HepG2 (cell line): ENCODE measurements around the gene USP27X. TPM values are rescaled to one million over a fixed set of nuclear protein-coding genes. Genes with fewer than 3 reads are reported as not detected.

Experiments
- AGO1 ChIP-seq: fragments of 200-400 bp; formaldehyde crosslinking; IDR thresholded peaks from 2 replicates; pipeline ENCODE4 v1.6.1; 2017; ENCODE audit warnings: mild to moderate bottlenecking, low read depth, low read length, moderate library complexity; ENCODE audit not compliant: poor library complexity, severe bottlenecking
- CEBPG ChIP-seq: IDR thresholded peaks from 2 replicates; pipeline ENCODE4 v1.6.1; 2016
- CENPX ChIP-seq: sonication (generic); formaldehyde crosslinking; IDR thresholded peaks from 2 replicates; pipeline ENCODE4 v1.9.0; 2021; ENCODE audit warnings: mild to moderate bottlenecking, missing genetic modification reagents, moderate library complexity
- DPF2 ChIP-seq: sonication (generic); formaldehyde crosslinking; IDR thresholded peaks from 2 replicates; pipeline ENCODE4 v1.4.0; 2020; ENCODE audit warnings: mild to moderate bottlenecking, low read depth, missing genetic modification reagents, borderline replicate concordance
- ELF4 ChIP-seq: sonication (generic); formaldehyde crosslinking; IDR thresholded peaks from 2 replicates; pipeline ENCODE4 v1.5.0; 2020; ENCODE audit warnings: missing genetic modification reagents, mild to moderate bottlenecking, moderate library complexity, borderline replicate concordance
- MTF2 ChIP-seq: sonication (generic); formaldehyde crosslinking; IDR thresholded peaks from 2 replicates; pipeline ENCODE4 v1.5.0; 2020; ENCODE audit warnings: missing genetic modification reagents, borderline replicate concordance
- MYC ChIP-seq: sonication (generic); formaldehyde crosslinking; IDR thresholded peaks from 2 replicates; pipeline ENCODE4 v1.9.0; 2021; ENCODE audit warnings: missing genetic modification reagents, borderline replicate concordance
- NCOA1 ChIP-seq: sonication (generic); formaldehyde crosslinking; IDR thresholded peaks from 2 replicates; pipeline ENCODE4 v1.9.0; 2021; ENCODE audit warnings: missing genetic modification reagents
- RBAK ChIP-seq: sonication (generic); formaldehyde crosslinking; IDR thresholded peaks from 2 replicates; pipeline ENCODE4 v1.5.1; 2020; ENCODE audit warnings: mild to moderate bottlenecking, missing genetic modification reagents
- SP4 ChIP-seq: sonication (generic); formaldehyde crosslinking; IDR thresholded peaks from 2 replicates; pipeline ENCODE4 v1.8.1; 2023; ENCODE audit warnings: mild to moderate bottlenecking, missing genetic modification reagents
- USF2 ChIP-seq, 2 experiments: sonication (generic) in 1 of 2; formaldehyde crosslinking in 1 of 2; IDR thresholded peaks; 2 replicates each; pipeline versions ENCODE4 v1.5.1 to v1.6.1; 2011 to 2020; ENCODE audit warnings: borderline replicate concordance in 1 of 2, low read depth in 1 of 2, low read length in 1 of 2, mild to moderate bottlenecking in 1 of 2, missing genetic modification reagents in 1 of 2, moderate library complexity in 1 of 2
- XRCC5 ChIP-seq: fragments of 200-400 bp; formaldehyde crosslinking; optimal IDR thresholded peaks from 2 replicates; pipeline ENCODE3; 2017; ENCODE audit warnings: mild to moderate bottlenecking, low read length
- ZFYVE20 ChIP-seq: sonication (generic); formaldehyde crosslinking; IDR thresholded peaks from 2 replicates; pipeline ENCODE4 v1.8.0; 2023; ENCODE audit warnings: low read depth, mild to moderate bottlenecking, moderate library complexity, missing genetic modification reagents, borderline replicate concordance
- ZNF24 ChIP-seq: fragments of 450-650 bp; IDR thresholded peaks from 2 replicates; pipeline ENCODE4 v1.6.1; 2017; ENCODE audit warnings: antibody characterized with exemption, mild to moderate bottlenecking
- ZNF33A ChIP-seq: sonication (generic); formaldehyde crosslinking; IDR thresholded peaks from 2 replicates; pipeline ENCODE4 v1.5.1; 2020; ENCODE audit warnings: missing genetic modification reagents, mild to moderate bottlenecking, moderate library complexity, borderline replicate concordance
- ZNF530 ChIP-seq: sonication (generic); formaldehyde crosslinking; IDR thresholded peaks from 2 replicates; pipeline ENCODE4 v1.5.0; 2020; ENCODE audit warnings: low read depth, mild to moderate bottlenecking, missing genetic modification reagents
- ZNF674 ChIP-seq: sonication (generic); formaldehyde crosslinking; IDR thresholded peaks from 2 replicates; pipeline ENCODE4 v1.5.0; 2020; ENCODE audit warnings: low read depth, mild to moderate bottlenecking, missing genetic modification reagents
- ZNF850 ChIP-seq: sonication (generic); formaldehyde crosslinking; conservative IDR thresholded peaks from 2 replicates; pipeline ENCODE4 v1.9.0; 2021; ENCODE audit warnings: mild to moderate bottlenecking, missing genetic modification reagents
- ZSCAN12 ChIP-seq: sonication (generic); formaldehyde crosslinking; IDR thresholded peaks from 2 replicates; pipeline ENCODE4 v1.9.0; 2021; ENCODE audit warnings: mild to moderate bottlenecking, missing genetic modification reagents
- polyA plus RNA-seq, 8 experiments: library from polyadenylated mRNA; depleted of rRNA in 3 of 8; stranded (reverse) in 7 of 8; unstranded in 1 of 8; fragments of >200 nt; fragmentation: Illumina TruSeq in 4 of 8; extraction: Trizol in 4 of 8; gene quantifications; 2 replicates each; pipeline versions ENCODE4 v1.2.1 to v1.2.3, GENCODE V29; 2011 to 2016; ENCODE audit warnings: low read depth in 4 of 8, missing spikeins in 1 of 8, mixed read lengths in 1 of 8; ENCODE audit not compliant: insufficient read depth in 1 of 8
- total RNA-seq, 5 experiments: library from RNA; depleted of rRNA; stranded (reverse); fragments of >200 nt; fragmentation: Illumina TruSeq; extraction: Trizol; gene quantifications; 2 replicates each; pipeline ENCODE4 v1.2.3, GENCODE V29; 2016; ENCODE audit warnings: low read depth in 1 of 5
- TF ChIP-seq, protein P1 (sequence below): sonication (generic); formaldehyde crosslinking; IDR thresholded peaks from 2 replicates; pipeline ENCODE4 v1.5.0; 2020; ENCODE audit warnings: mild to moderate bottlenecking, missing genetic modification reagents, borderline replicate concordance
- TF ChIP-seq, protein P2 (sequence below): IDR thresholded peaks from 2 replicates; pipeline ENCODE4 v1.6.1; 2016; ENCODE audit warnings: missing compliant biosample characterization, missing genetic modification reagents, borderline replicate concordance

USP27X gene
- total and polyA plus RNA-seq, 2 of the 13 experiments (the other 11 are each of a cell fraction or from before 2014, with no cell fraction given) = 7.2 to 9.7 TPM

GRCh38 chrX:49922291-49923241, 43.3 kb downstream of the USP27X start, which contains the start of gene CLCN5 (continued):
- TF ChIP-seq, protein P1, sequence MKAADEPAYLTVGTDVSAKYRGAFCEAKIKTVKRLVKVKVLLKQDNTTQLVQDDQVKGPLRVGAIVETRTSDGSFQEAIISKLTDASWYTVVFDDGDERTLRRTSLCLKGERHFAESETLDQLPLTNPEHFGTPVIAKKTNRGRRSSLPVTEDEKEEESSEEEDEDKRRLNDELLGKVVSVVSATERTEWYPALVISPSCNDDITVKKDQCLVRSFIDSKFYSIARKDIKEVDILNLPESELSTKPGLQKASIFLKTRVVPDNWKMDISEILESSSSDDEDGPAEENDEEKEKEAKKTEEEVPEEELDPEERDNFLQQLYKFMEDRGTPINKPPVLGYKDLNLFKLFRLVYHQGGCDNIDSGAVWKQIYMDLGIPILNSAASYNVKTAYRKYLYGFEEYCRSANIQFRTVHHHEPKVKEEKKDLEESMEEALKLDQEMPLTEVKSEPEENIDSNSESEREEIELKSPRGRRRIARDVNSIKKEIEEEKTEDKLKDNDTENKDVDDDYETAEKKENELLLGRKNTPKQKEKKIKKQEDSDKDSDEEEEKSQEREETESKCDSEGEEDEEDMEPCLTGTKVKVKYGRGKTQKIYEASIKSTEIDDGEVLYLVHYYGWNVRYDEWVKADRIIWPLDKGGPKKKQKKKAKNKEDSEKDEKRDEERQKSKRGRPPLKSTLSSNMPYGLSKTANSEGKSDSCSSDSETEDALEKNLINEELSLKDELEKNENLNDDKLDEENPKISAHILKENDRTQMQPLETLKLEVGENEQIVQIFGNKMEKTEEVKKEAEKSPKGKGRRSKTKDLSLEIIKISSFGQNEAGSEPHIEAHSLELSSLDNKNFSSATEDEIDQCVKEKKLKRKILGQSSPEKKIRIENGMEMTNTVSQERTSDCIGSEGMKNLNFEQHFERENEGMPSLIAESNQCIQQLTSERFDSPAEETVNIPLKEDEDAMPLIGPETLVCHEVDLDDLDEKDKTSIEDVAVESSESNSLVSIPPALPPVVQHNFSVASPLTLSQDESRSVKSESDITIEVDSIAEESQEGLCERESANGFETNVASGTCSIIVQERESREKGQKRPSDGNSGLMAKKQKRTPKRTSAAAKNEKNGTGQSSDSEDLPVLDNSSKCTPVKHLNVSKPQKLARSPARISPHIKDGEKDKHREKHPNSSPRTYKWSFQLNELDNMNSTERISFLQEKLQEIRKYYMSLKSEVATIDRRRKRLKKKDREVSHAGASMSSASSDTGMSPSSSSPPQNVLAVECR (CRISPR knock-in tag) = peak; percentile 71
- TF ChIP-seq, protein P2, sequence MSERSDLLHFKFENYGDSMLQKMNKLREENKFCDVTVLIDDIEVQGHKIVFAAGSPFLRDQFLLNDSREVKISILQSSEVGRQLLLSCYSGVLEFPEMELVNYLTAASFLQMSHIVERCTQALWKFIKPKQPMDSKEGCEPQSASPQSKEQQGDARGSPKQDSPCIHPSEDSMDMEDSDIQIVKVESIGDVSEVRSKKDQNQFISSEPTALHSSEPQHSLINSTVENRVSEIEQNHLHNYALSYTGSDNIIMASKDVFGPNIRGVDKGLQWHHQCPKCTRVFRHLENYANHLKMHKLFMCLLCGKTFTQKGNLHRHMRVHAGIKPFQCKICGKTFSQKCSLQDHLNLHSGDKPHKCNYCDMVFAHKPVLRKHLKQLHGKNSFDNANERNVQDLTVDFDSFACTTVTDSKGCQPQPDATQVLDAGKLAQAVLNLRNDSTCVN (CRISPR knock-in tag) = no peak
- TF ChIP-seq DPF2 (CRISPR knock-in tag) = no peak
- TF ChIP-seq AGO1 = no peak
- TF ChIP-seq CENPX (CRISPR knock-in tag) = no peak
- TF ChIP-seq ELF4 = no peak
- TF ChIP-seq XRCC5 = peak; percentile 47
- no peak for TF ChIP-seq ZFYVE20 (CRISPR knock-in tag)
- no peak for TF ChIP-seq ZNF530
- TF ChIP-seq USF2 (IDR thresholded peaks at IDR 0.05; ENCODE audit: low read depth, low read length) = no peak
- peak; percentile 63; the same call in 1 of the 2 replicates for TF ChIP-seq USF2 (CRISPR knock-in tag; IDR thresholded peaks at IDR 0.05; ENCODE audit: borderline replicate concordance)
- TF ChIP-seq ZNF33A (CRISPR knock-in tag) = no peak
- no peak for TF ChIP-seq NCOA1 (CRISPR knock-in tag)
- TF ChIP-seq ZNF850 (CRISPR knock-in tag) = no peak
- TF ChIP-seq ZNF24 = no peak
- TF ChIP-seq ZSCAN12 = no peak
- no peak for TF ChIP-seq RBAK
- TF ChIP-seq CEBPG (CRISPR knock-in tag) = no peak
- TF ChIP-seq ZNF674 = no peak
- TF ChIP-seq MTF2 = no peak
- TF ChIP-seq MYC (CRISPR knock-in tag) = peak; percentile 45; the same call in 1 of the 2 replicates
- no peak for TF ChIP-seq SP4 (CRISPR knock-in tag)
